ENCODE results near the gene MT1F.

Gene MT1F

GRCh38 chr16:56681939-56682702 lies 24.4 kb downstream of the MT1F start, which contains the start of gene MT1X:
Gene MT1X, plus strand, starts transcription at chr16:56682470. Its CDS starts 71 bp downstream, at chr16:56682541.
- Histone ChIP-seq H3K9me3 (peaks cover 0 to 9% (median 0%) of the 10 kb centered on the region in 3 donors), H3K27me3 (no peaks in the 10 kb centered on the region), H3K4me3 (peak within 1 kb of the TSS; percentile 80 to 82), H3K27ac (peak within 1 kb of the TSS; percentile 87 to 88), H3K36me3 (peaks cover 6 to 25% (median 14%) of the 10 kb centered on the region in 3 donors), H3K4me1 (peaks cover 0 to 39% (median 10%) of the 10 kb centered on the region in 4 donors)
- peak; percentile 94 to 98 for DNase-seq
- intact Hi-C loops (cut with DNase I; ENCODE audit: low total_unique reads) = loop anchor here (5.0 kb wide), 1 partner anchor 75 kb away; the partner anchor contains the start of gene MT2A
- TF ChIP-seq CTCF (IDR thresholded peaks at IDR 0.05) = no peak

- Histone ChIP-seq H3K4me3 (peak overlapping the region; percentile 80 to 82), H3K27me3 (no peaks in the 10 kb centered on the region), H3K4me1 (peaks cover 0 to 39% (median 10%) of the 10 kb centered on the region in 4 donors), H3K36me3 (peaks cover 6 to 25% (median 14%) of the 10 kb centered on the region in 3 donors), H3K9me3 (peaks cover 0 to 10% (median 0%) of the 10 kb centered on the region in 3 donors), H3K27ac (peak overlapping the region; percentile 87 to 88)
- TF ChIP-seq CTCF (IDR thresholded peaks at IDR 0.05) = no peak
- intact Hi-C loops (cut with DNase I; ENCODE audit: low total_unique reads) = loop anchor here (5.0 kb wide), 1 partner anchor 76 kb away; the partner anchor contains the start of gene MT2A
- no peak for DNase-seq
Observed at GRCh38 chr16:56682703-56683397, 25.1 kb downstream of the MT1F start.

- Histone ChIP-seq H3K4me3 (peak overlapping the region; percentile 80 to 82), H3K4me1 (peaks cover 0 to 39% (median 10%) of the 10 kb centered on the region in 4 donors), H3K9me3 (peaks cover 0 to 10% (median 0%) of the 10 kb centered on the region in 3 donors), H3K27ac (peak overlapping the region; percentile 87 to 88), H3K36me3 (peaks cover 6 to 25% (median 14%) of the 10 kb centered on the region in 3 donors), H3K27me3 (no peaks in the 10 kb centered on the region)
- no peak for TF ChIP-seq CTCF (IDR thresholded peaks at IDR 0.05)
- intact Hi-C loops (cut with DNase I; ENCODE audit: low total_unique reads) = loop anchor here (5.0 kb wide), 1 partner anchor 76 kb away; the partner anchor contains the start of gene MT2A
- DNase-seq = no peak
Observed at GRCh38 chr16:56683424-56684172, 25.8 kb downstream of the MT1F start.

GRCh38 chr16:56684256-56684925 lies 26.6 kb downstream of the MT1F start:
- no peak for DNase-seq
- no peak for TF ChIP-seq CTCF (IDR thresholded peaks at IDR 0.05)
- Histone ChIP-seq H3K27me3 (no peaks in the 10 kb centered on the region), H3K4me1 (peaks cover 0 to 39% (median 10%) of the 10 kb centered on the region in 4 donors), H3K9me3 (peaks cover 0 to 10% (median 0%) of the 10 kb centered on the region in 3 donors), H3K36me3 (peaks cover 6 to 25% (median 14%) of the 10 kb centered on the region in 3 donors), H3K27ac (peak overlapping the region; percentile 87 to 88), H3K4me3 (peak overlapping the region; percentile 80 to 82)
- intact Hi-C loops (cut with DNase I; ENCODE audit: low total_unique reads) = loop anchor here (5.0 kb wide), 1 partner anchor 77 kb away; the partner anchor contains the start of gene MT2A

All from tibial artery (tissue), 4 donors.